Nephron (organoid): ENCODE results near the gene MAML3.

Experiments used
- H3K27ac Mint-ChIP-seq, 3 experiments: 2 replicates each; pipeline ENCODE4 v1.8.0; 2020; ENCODE audit warnings: mixed read lengths in 3 of 3, mild to moderate bottlenecking in 2 of 3, moderate library complexity in 1 of 3
- H3K27me3 Mint-ChIP-seq: 2 replicates; pipeline ENCODE4 v1.8.0; 2021; ENCODE audit warnings: low read depth, mild to moderate bottlenecking, moderate library complexity, mixed read lengths
- H3K36me3 Mint-ChIP-seq: 2 replicates; pipeline ENCODE4 v1.8.0; 2020; ENCODE audit warnings: low read depth, mixed read lengths
- H3K4me1 Mint-ChIP-seq: 2 replicates; pipeline ENCODE4 v1.8.0; 2020; ENCODE audit warnings: mixed read lengths
- H3K4me3 Mint-ChIP-seq, 3 experiments: 2 replicates each; pipeline ENCODE4 v1.8.0; 2020; ENCODE audit warnings: mild to moderate bottlenecking in 3 of 3, mixed read lengths in 3 of 3, moderate library complexity in 2 of 3
- H3K9me3 Mint-ChIP-seq: 2 replicates; pipeline ENCODE4 v1.8.0; 2020; ENCODE audit warnings: mixed read lengths
- TF ChIP-seq, protein P1 (sequence below), 3 experiments: fragments of 200-600 bp; sonication (generic); IDR thresholded peaks; one replicate each; pipeline ENCODE4 v1.5.0; 2021; ENCODE audit warnings: antibody characterized with exemption in 3 of 3; ENCODE audit not compliant: unreplicated experiment in 3 of 3

Gene MAML3

DNA sequence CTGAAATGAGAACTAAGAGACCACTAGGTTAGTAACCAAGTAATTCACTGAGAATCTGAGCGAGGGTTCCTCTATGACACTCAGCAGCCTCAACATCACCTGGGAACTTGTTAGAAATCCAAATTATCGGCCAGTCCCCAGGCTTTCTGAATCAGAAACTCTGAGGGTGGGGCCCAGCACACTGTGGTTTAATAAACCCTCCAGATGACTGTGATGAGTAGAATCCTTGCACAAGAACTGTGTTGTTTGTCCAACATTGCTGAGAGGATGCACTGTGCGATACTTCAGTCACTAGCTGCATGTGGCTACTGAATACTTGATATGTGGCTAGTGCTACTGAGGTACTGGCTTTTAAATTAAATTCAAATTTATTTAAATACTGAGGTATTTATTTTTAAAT is 243.9 kb downstream of the MAML3 start:
- Mint-ChIP-seq H3K27me3 (no peaks in the 10 kb centered on the region), H3K4me1 (peaks cover 79% of the 10 kb centered on the region), H3K4me3 (no peak overlapping the region), H3K9me3 (no peaks in the 10 kb centered on the region), H3K36me3 (peaks cover 8% of the 10 kb centered on the region), H3K27ac (peak overlapping the region in 1 of 3 experiments; percentile 19)
- TF ChIP-seq, protein P1, sequence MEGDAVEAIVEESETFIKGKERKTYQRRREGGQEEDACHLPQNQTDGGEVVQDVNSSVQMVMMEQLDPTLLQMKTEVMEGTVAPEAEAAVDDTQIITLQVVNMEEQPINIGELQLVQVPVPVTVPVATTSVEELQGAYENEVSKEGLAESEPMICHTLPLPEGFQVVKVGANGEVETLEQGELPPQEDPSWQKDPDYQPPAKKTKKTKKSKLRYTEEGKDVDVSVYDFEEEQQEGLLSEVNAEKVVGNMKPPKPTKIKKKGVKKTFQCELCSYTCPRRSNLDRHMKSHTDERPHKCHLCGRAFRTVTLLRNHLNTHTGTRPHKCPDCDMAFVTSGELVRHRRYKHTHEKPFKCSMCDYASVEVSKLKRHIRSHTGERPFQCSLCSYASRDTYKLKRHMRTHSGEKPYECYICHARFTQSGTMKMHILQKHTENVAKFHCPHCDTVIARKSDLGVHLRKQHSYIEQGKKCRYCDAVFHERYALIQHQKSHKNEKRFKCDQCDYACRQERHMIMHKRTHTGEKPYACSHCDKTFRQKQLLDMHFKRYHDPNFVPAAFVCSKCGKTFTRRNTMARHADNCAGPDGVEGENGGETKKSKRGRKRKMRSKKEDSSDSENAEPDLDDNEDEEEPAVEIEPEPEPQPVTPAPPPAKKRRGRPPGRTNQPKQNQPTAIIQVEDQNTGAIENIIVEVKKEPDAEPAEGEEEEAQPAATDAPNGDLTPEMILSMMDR (IDR thresholded peaks at IDR 0.05; ENCODE audit: unreplicated experiment in 3 of 3) = no peak

DNA sequence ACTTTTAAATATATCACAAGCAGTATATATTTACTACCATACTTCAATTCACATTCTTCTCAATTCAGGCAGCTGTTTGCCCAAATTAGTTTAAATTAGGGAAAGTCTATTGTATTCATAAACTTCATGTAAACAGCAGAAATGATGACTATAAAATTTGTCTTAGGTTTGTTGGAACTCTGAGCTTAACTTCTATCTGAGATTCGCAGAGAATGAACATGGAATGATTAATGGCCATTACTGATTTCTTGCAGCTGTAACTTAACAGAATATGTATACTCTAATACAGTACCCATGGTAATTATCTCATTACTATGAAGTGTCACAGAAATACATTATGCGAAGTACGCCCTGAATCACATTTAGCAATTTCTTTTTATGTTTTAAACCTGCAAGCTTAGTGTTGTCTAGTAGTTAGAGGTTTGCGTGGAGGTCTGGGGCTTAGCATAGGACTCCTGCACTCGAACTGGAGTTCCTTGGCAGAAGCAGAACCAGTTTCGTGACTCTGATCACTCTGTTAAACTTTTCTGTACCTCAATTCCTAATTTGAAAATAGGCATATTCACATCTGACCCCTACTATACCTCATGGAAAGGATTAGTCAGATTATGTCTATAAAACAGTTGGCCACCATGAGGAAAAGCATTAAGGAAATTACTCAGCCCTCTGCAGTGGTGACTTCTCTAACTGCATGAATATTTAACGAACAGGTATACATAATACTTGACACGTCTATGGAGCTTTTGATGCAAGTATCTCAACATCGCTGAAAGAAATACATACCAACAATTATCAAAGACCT is 245.1 kb downstream of the MAML3 start:
- Mint-ChIP-seq H3K4me1 (peaks cover 67% of the 10 kb centered on the region), H3K27ac (peak overlapping the region; percentile 64 to 78 (median 71)), H3K36me3 (peaks cover 16% of the 10 kb centered on the region), H3K4me3 (no peak overlapping the region), H3K27me3 (no peaks in the 10 kb centered on the region), H3K9me3 (no peaks in the 10 kb centered on the region)
- TF ChIP-seq, protein P1 (IDR thresholded peaks at IDR 0.05; ENCODE audit: unreplicated experiment in 3 of 3) = no peak

DNA sequence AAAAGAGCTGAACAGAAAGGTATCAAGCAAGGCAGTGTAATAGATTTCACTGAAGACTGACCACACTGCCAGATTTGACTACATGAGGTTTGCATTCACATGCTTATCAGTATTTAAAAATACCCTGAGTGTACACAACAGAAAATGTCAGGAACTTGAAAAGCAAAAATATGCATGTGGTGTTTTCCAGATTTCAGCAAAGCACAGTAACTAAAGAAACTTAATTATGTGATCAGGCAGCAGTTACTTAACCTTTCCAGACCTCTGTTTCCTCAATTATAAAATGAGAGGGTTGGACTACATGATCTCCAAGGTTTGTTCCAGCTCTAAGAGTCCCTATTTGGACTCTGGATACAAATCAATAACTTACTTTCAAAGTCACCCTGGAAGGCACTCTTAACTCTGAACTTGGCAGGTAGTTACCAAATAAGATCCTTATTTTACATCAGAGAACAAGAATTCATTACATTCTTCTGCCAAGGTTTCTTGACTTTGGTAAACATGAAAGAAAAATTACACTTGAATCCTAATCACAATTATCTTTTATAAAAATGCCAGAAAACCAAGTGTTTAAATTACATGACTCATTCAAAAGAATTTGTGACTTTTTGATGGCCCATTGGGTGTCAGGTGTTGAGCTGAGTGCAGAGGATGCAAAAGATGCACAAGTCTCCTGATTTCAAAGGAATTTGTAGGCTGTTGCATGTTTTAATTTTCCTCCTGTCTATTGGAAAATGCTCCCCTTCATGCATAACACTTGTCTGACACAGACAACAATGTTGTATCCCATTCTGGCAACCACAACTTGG is 246.8 kb downstream of the MAML3 start:
- TF ChIP-seq, protein P1 (IDR thresholded peaks at IDR 0.05; ENCODE audit: unreplicated experiment in 3 of 3) = no peak
- peaks cover 67% of the 10 kb centered on the region for H3K4me1 Mint-ChIP-seq
- H3K27me3 Mint-ChIP-seq = no peaks in the 10 kb centered on the region
- H3K4me3 Mint-ChIP-seq = no peak overlapping the region
- peaks cover 21% of the 10 kb centered on the region for H3K36me3 Mint-ChIP-seq
- peaks cover 2% of the 10 kb centered on the region for H3K9me3 Mint-ChIP-seq
- peak overlapping the region; percentile 64 to 78 (median 68) for H3K27ac Mint-ChIP-seq

DNA sequence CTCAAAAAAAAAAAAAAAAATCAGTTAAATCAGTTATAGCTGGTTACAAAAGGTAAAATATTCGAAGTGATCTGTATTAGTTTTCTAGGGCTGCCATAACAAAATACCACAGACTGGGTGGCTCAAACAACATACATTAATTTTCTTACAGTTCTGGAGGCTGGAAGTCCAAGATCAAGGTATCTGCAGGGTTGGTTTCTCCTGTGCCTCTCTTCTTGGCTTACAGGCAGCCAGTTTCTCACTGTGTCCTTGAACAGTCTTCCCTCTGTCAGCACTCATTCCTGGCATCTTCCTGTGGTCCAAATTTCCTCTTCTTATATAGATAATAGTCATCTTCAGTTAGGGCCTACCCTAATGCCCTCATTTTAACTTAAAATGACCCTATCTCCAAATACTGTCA is 248.5 kb downstream of the MAML3 start:
- Mint-ChIP-seq H3K9me3 (peaks cover 2% of the 10 kb centered on the region), H3K27ac (no peak overlapping the region), H3K4me3 (no peak overlapping the region), H3K27me3 (no peaks in the 10 kb centered on the region), H3K4me1 (peaks cover 70% of the 10 kb centered on the region), H3K36me3 (peaks cover 19% of the 10 kb centered on the region)
- TF ChIP-seq, protein P1 (IDR thresholded peaks at IDR 0.05; ENCODE audit: unreplicated experiment in 3 of 3) = no peak

DNA sequence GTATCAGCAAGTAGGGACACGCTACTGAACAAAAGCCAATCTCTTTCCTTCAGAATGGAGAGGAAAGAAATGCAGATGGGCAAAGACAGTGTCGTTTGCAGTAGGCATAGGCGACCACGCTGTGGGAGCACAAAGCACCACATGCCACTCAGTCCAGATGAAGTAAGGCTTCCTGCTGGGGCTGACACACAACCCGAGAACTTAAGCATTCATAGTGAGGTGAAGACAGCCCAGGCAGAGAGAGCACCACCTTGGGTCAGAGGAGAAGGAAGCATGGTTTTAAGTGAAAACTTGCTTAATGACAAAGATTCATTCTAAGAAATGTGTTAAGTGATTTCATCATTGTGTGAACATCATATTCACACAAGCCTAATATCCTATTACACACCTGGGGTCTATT is 249.6 kb downstream of the MAML3 start:
- peaks cover 72% of the 10 kb centered on the region for H3K4me1 Mint-ChIP-seq
- peaks cover 2% of the 10 kb centered on the region for H3K9me3 Mint-ChIP-seq
- TF ChIP-seq, protein P1 (IDR thresholded peaks at IDR 0.05; ENCODE audit: unreplicated experiment in 3 of 3) = no peak
- H3K36me3 Mint-ChIP-seq = peaks cover 18% of the 10 kb centered on the region
- H3K27me3 Mint-ChIP-seq = no peaks in the 10 kb centered on the region
- H3K4me3 Mint-ChIP-seq = no peak overlapping the region
- H3K27ac Mint-ChIP-seq = peak overlapping the region in 1 of 3 experiments; percentile 46
